Pons (tissue), 1 donor: ENCODE measurements around the gene DNAH10.
A peak's percentile ranks its signal among the peaks of the same experiment; 100 is the strongest.

Experiments
- DNase-seq: peaks from one replicate; pipeline ENCODE4 v3.0.0-alpha.2; 2016; ENCODE audit warnings: low spot score

DNAH10 gene

DNA sequence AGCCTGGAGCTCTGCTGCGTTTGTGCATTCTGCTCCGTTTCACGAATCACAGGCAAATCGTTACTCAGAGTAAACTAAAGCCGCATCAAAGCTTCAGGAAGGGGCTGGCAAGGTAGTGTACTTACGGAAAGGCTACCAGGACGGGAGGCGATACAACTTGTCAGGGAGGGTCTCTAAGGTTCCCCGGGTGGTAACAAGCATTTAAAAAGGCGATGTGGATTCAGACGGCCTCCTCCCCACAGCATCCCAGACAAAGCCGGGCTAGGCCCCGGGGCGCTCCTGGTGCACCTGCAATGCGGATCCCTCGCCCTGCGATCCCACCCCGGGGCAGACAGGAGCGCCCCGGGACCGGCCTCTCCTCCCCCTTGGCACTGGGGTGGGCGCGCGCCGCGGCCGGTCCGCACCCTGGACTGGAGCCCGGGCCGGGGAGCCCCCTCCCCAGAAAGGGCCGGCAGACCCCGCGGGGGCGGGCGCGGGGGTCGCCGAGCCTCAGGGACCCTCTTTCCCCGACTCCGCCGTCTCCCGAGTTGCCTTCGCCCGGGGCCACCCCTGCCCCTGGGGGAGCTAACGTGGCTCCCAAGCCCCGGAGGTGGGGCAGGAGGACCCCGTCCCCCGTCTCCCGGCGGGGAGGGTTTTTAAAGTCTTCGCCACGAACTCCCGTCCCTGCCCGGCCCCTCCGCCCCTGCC lies 209.8 kb downstream of the DNAH10 start:
- peak; percentile 44 for DNase-seq

DNA sequence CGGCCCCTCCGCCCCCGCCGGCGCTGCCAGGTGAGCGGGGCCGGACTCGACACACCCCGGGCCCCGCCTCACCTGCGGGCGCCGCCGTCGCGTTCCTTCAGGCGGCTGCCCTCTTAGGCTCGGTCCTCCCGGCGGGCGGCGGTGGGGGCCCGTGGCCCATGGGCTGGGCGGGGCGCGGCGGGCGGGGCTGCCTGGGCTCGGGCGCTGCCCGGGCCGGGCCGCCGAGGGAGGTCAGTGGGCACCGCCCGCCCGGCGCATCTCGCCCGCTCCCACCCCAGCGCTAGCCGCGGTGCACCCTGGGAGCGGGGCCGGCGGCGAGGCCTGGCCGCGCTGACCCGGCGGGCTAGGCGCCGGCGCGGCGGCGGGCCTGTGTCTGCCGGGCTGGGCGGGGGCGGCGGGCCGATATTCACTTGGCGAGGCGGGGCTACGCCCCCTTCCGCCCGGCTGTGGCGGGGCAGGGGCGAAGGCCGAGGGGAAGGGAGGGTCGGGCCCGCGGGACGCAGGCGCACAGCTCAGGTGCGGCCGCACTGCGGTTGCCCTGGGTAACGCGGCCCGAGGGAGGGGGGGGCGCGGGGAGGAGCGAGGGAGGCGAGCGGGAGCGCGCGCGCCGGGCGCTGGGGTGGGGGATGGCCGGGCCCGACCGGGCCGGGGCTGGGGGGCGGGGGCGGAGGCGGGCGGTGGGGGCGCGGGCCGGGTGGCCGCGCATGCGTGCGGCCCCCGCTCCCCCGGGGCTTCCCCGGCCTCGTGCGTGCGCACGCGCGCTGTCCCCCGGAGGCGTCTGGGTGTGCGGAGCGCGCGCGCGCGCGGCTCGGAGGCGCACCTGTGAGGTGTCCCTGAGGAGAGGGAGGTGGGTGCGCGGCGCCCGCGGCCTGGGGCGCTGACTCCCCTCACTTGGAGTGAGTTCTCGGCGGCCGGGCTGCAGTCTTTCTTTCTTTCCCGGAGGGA lies 210.6 kb downstream of the DNAH10 start, which contains the start of the genes CCDC92 and ZNF664:
CCDC92 (minus strand) TSS at position 375 of the 945 bp plus-strand sequence. CDS start 28,526 bp downstream, outside the sequence.
ZNF664 (plus strand) TSS at position 759 of the 945 bp plus-strand sequence. CDS start 38,930 bp downstream, outside the sequence.
- DNase-seq = peak; percentile 84

DNA sequence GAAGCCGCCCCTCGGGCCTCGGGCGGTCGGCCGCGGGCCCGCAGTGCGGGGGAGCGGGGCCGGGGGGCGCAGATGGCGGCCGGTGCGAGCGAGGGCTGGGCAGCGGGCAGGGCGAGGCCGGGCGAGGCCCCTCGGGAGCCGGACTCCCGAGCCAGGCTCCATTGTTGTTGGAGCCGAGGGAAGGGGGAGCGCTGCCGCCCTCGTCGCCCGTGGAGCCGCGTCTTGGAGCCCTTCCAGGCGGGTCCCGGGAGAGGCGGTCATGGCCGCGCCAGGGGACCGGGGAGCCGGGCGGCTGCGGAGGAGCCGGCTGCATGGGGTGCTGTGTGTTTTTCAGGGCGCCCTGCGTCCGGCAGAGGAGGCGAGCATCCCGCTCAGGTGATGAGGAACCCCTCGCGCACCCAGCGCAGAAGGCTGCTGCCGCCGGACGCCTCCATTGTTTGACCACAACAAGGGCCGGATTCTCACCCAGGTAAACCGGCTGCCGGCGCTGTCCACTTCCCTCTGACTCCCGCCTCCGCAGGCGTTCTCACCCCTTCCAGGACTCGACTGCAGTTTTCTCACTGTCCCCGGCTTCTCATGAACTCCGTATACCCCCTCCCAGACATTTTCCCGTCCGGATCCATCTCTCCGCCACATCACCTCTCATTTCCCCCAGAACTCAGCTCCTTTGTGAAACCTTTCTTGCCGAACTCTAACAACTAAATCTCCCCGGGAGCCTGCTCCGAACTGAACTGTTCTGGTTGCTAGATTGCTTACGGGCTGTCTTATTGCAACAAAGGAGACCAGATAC lies 211.6 kb downstream of the DNAH10 start:
- peak; percentile 28 for DNase-seq

DNA sequence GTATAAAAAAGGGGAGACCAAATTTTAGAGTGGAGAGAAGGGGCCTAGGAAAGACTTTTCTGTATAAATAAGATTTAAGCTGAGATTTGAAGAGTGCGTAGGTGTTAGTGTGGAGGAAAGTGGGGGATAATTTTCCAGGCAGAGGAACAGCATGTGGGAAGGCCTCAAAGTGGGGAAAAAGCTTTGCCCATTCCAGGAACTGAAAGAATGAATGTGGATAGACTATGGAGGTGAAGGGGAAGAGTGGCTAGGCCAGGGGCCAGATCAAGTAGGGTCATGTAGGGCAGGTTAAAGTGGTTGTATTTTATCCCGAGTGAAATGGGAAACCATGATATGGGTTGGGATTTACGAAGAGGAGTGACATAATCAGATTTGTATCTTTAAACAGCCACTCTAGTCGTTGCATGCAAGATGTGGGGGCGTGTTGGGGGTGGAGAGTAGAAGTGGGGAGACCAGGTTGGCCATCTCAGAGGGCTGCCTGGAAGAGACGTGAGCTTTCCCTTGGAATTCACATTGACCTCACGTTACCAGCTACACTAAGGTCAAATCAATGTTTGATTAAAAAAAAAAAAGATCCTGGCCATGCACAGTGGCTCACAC lies 214.2 kb downstream of the DNAH10 start:
- no peak for DNase-seq

DNA sequence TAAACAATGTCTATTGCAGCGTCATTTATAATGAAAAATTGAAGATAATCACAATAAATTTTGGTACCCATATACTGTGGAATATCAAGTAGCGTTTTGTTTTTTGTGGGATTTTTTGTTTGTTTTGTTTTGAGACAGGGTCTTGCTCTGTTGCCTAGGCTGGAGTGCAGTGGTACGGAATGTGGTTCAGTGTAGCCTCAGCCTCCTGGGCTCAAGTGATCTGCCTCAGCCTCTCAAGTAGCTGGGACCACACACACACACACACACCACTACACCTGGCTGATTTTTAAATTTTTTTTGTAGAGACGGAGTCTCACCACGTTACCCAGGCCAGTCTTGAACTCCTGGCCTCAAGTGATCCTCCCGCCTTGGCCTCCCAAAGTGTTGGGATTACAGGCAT lies 217.5 kb downstream of the DNAH10 start:
- DNase-seq = no peak

DNA sequence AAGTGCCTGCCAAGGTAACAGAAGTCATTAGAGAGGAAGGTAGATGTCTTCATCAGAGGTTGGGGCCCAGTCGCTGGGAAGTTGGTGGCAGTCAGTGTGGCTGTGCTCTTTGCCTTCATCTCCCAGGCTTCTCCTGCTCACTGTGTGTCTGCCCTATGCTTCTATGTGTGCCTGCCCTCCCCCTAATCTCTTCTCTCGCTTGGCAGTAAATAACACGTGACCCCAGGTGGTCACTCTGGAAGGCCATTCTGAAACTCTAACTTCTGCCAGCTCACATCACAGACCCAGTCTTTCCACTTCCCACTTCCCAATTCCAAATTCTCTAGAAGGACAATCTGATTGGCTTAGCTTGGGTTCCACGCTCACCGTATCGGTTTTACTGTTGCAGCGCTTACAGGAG lies 220.2 kb downstream of the DNAH10 start:
- DNase-seq = no peak

DNA sequence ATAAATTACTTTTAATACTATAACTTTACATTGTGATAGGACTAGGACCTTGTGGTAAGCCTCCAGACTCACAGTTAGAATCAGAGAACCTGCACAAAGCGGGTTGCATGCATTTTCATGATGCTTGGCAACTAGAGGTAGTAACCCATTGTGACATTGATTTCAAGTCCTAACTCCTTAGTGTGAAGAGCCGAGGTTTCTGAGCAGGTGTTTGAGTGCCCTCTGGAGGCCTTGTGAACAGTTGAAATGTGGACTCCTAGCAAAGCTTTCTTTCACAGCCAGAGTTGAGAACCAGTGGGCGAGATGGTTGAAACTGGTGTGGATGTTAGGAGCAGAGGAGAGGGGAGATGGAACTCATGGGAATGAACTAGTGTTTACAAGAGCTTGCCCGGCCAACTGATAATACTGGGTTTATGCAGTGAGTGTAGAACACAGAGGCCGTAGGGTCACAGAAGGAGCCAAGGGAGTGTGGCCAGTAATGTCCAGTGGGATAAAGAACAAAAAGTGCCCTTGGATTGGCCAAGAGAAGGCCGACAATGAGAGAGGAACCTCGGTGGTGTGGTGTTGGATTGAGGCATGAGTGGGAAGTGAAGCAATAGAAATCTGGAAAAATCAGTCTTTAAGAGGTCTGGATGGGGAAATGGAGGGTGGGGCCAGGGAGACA lies 221.9 kb downstream of the DNAH10 start:
- DNase-seq = peak; percentile 93

DNA sequence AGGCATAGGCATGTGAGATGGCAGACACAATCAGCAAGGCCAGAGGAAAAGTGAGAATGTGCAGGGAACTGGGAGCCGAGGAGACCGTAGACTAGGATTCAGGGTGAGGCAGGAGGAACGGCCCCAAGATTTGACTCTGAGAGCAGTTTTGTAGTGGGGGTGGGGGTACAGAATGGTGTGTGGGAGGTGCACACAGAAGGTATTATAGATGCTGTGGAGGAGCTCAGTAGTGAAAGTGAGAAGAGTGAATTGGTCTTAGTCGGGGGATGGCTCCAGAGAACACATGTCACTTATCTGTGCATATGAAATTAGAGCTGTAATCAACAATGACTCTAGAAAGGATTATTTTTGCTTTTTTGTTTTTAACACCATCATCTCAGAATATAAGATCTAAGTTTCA lies 222.8 kb downstream of the DNAH10 start:
- no peak for DNase-seq
